Endothelial cell of umbilical vein (primary cell): ENCODE results near the gene ELAC2. TPM values are rescaled to one million over a fixed set of nuclear protein-coding genes. Genes with fewer than 3 reads are reported as not detected.

ENCODE experiments used
- polyA plus RNA-seq, 4 experiments: library from polyadenylated mRNA; depleted of rRNA in 3 of 4; stranded (reverse) in 3 of 4; unstranded in 1 of 4; fragments of >200 nt; gene quantifications; 2 replicates each; pipeline versions ENCODE4 v1.2.1 to v1.2.3, GENCODE V29; 2011 to 2012; ENCODE audit warnings: missing spikeins in 1 of 4
- total RNA-seq: library from RNA; stranded (reverse); gene quantifications from 2 replicates; pipeline ENCODE4 v1.2.3, GENCODE V29; 2021

Gene ELAC2
- total and polyA plus RNA-seq, 2 donors (not counting 3 experiments of a cell fraction or from before 2014, with no cell fraction given), result 64.8 to 75.9 TPM

Other genes starting within 250 kb of the ELAC2 start
- gene ARHGAP44, start 228.5 kb downstream of the ELAC2 start, total RNA-seq, result 0.42 and 0.55 TPM in 2 replicates
- gene ARHGAP44, start 228.5 kb downstream of the ELAC2 start, polyA plus RNA-seq, result 0.11 and 0.19 TPM in 2 replicates